ENCODE data around the gene POMT2.
A peak's percentile ranks its signal among the peaks of the same experiment; 100 is the strongest.

POMT2 gene

GRCh38 chr14:77320238-77320935 lies at the start of gene POMT2:
Gene POMT2 (minus strand): TSS chr14:77320883. CDS start chr14:77320681, 202 bp downstream.
- TF ChIP-seq CTCF (IDR thresholded peaks at IDR 0.05; ENCODE audit: borderline replicate concordance, control extremely low read depth, extremely low read depth, insufficient read depth, missing control alignments) = peak; percentile 31
- in situ Hi-C loops (cut with MboI; ENCODE audit: low sequenced_read_pairs, unreplicated experiment) = no loop called here
- DNase-seq (ENCODE audit: low spot score) = peak; percentile 92

- DNase-seq (ENCODE audit: low spot score) = no peak
- in situ Hi-C loops (cut with MboI; ENCODE audit: low sequenced_read_pairs, unreplicated experiment) = no loop called here
- TF ChIP-seq CTCF (IDR thresholded peaks at IDR 0.05; ENCODE audit: borderline replicate concordance, control extremely low read depth, extremely low read depth, insufficient read depth, missing control alignments) = no peak
Measured at GRCh38 chr14:77369285-77369684, 48.6 kb upstream of the POMT2 start.

GRCh38 chr14:77364146-77364545 lies 43.5 kb upstream of the POMT2 start:
- no peak for TF ChIP-seq CTCF (IDR thresholded peaks at IDR 0.05; ENCODE audit: borderline replicate concordance, control extremely low read depth, extremely low read depth, insufficient read depth, missing control alignments)
- in situ Hi-C loops (cut with MboI; ENCODE audit: low sequenced_read_pairs, unreplicated experiment) = no loop called here
- no peak for DNase-seq (ENCODE audit: low spot score)

GRCh38 chr14:77359626-77360025 lies 38.9 kb upstream of the POMT2 start:
- in situ Hi-C loops (cut with MboI; ENCODE audit: low sequenced_read_pairs, unreplicated experiment) = no loop called here

GRCh38 chr14:77356899-77357298 lies 36.2 kb upstream of the POMT2 start:
- DNase-seq (ENCODE audit: low spot score) = no peak
- in situ Hi-C loops (cut with MboI; ENCODE audit: low sequenced_read_pairs, unreplicated experiment) = no loop called here

More at GRCh38 chr14:77359626-77360025, 38.9 kb upstream of the POMT2 start:
- DNase-seq (ENCODE audit: low spot score) = no peak
- TF ChIP-seq CTCF (IDR thresholded peaks at IDR 0.05; ENCODE audit: borderline replicate concordance, control extremely low read depth, extremely low read depth, insufficient read depth, missing control alignments) = no peak

GRCh38 chr14:77355811-77356210 lies 35.1 kb upstream of the POMT2 start:
- no peak for TF ChIP-seq CTCF (IDR thresholded peaks at IDR 0.05; ENCODE audit: borderline replicate concordance, control extremely low read depth, extremely low read depth, insufficient read depth, missing control alignments)
- in situ Hi-C loops (cut with MboI; ENCODE audit: low sequenced_read_pairs, unreplicated experiment) = no loop called here
- no peak for DNase-seq (ENCODE audit: low spot score)

More at GRCh38 chr14:77356899-77357298, 36.2 kb upstream of the POMT2 start:
- TF ChIP-seq CTCF (IDR thresholded peaks at IDR 0.05; ENCODE audit: borderline replicate concordance, control extremely low read depth, extremely low read depth, insufficient read depth, missing control alignments) = no peak

All from GM13976 (cell line).